SK-N-SH (cell line): ENCODE results near the gene PTPN2. TPM values are rescaled to one million over a fixed set of nuclear protein-coding genes. Genes with fewer than 3 reads are reported as not detected.

Source experiments
- CTCF ChIA-PET: fragments of 300-600, 350-600 bp; formaldehyde crosslinking; extraction: SDS; loops from one replicate; lab custom pipeline; 2021; lab: Yijun Ruan, JAX
- POLR2A ChIA-PET: fragments of 350-600 bp; sonication (Branson Sonifier 250); formaldehyde crosslinking; extraction: SDS; loops from one replicate; lab custom pipeline; 2020; ENCODE audit warnings: antibody characterized with exemption, inconsistent platforms; lab: Yijun Ruan, JAX
- DNase-seq: peaks from one replicate; pipeline ENCODE4 v3.0.0; 2012
- H2AFZ ChIP-seq: fragments of 200-600 bp; sonication (generic); 2 replicates; pipeline ENCODE4 v1.8.1; 2016; ENCODE audit warnings: antibody characterized with exemption, mild to moderate bottlenecking, low read depth
- H3F3A ChIP-seq: fragments of 200-600 bp; sonication (generic); replicated peaks from 2 replicates; pipeline ENCODE3; 2016; ENCODE audit warnings: antibody characterized with exemption, mild to moderate bottlenecking; ENCODE audit not compliant: insufficient read depth
- H3K27ac ChIP-seq, 2 experiments: fragments of 200-500 bp in 1 of 2; fragments of 200-600 bp in 1 of 2; sonication (Bioruptor generic) in 1 of 2; sonication (generic), shearing (Covaris generic) in 1 of 2; 2 replicates each; pipeline versions ENCODE4 v1.5.1 to v1.6.1; 2014 to 2016; ENCODE audit warnings: low read depth in 2 of 2, inconsistent platforms in 1 of 2, low read length in 1 of 2, mild to moderate bottlenecking in 1 of 2, mixed read lengths in 1 of 2
- H3K27me3 ChIP-seq: fragments of 200-600 bp; sonication (generic), shearing (Covaris generic); 2 replicates; pipeline ENCODE4 v1.6.1; 2016; ENCODE audit warnings: mixed run types; ENCODE audit not compliant: insufficient read depth
- H3K36me3 ChIP-seq, 2 experiments: fragments of 200-500 bp in 1 of 2; fragments of 200-600 bp in 1 of 2; sonication (Bioruptor generic) in 1 of 2; sonication (generic) in 1 of 2; replicated peaks in 1 of 2; 2 replicates each; pipeline versions ENCODE3 to v1.5.1; 2014 to 2016; ENCODE audit warnings: low read length in 1 of 2, mild to moderate bottlenecking in 1 of 2; ENCODE audit not compliant: insufficient read depth in 2 of 2, control insufficient read depth in 1 of 2
- H3K4me1 ChIP-seq, 2 experiments: fragments of 200-500 bp in 1 of 2; fragments of 200-600 bp in 1 of 2; sonication (Bioruptor generic) in 1 of 2; sonication (generic), shearing (Covaris generic) in 1 of 2; 2 replicates each; pipeline versions ENCODE4 v1.5.1 to v1.6.1; 2014 to 2016; ENCODE audit warnings: low read depth in 1 of 2, low read length in 1 of 2, mixed run types in 1 of 2; ENCODE audit not compliant: insufficient read depth in 2 of 2, control insufficient read depth in 1 of 2
- H3K4me2 ChIP-seq: fragments of 200-600 bp; sonication (generic), shearing (Covaris generic); 2 replicates; pipeline ENCODE4 v1.6.1; 2017; ENCODE audit warnings: mixed run types
- H3K4me3 ChIP-seq, 2 experiments: fragments of 200-500 bp in 1 of 2; fragments of 200-600 bp in 1 of 2; sonication (Bioruptor generic) in 1 of 2; sonication (generic), shearing (Covaris generic) in 1 of 2; 2 replicates each; pipeline versions ENCODE4 v1.5.1 to v1.8.1; 2014 to 2016; ENCODE audit warnings: low read depth in 2 of 2, inconsistent platforms in 1 of 2, low read length in 1 of 2, mild to moderate bottlenecking in 1 of 2, mixed read lengths in 1 of 2, moderate library complexity in 1 of 2
- H3K79me2 ChIP-seq: fragments of 200-600 bp; sonication (generic); 2 replicates; pipeline ENCODE4 v1.8.1; 2017; ENCODE audit warnings: mild to moderate bottlenecking; ENCODE audit not compliant: insufficient read depth
- H3K9ac ChIP-seq: fragments of 200-600 bp; sonication (generic); 2 replicates; pipeline ENCODE4 v1.6.1; 2017; ENCODE audit warnings: mixed run types
- H3K9me2 ChIP-seq: fragments of 200-600 bp; sonication (generic); 2 replicates; pipeline ENCODE4 v1.6.1; 2017; ENCODE audit warnings: mixed run types
- H3K9me3 ChIP-seq: fragments of 200-600 bp; sonication (generic); 2 replicates; pipeline ENCODE4 v1.6.1; 2017; ENCODE audit warnings: mixed run types, mild to moderate bottlenecking, moderate library complexity
- H4K20me1 ChIP-seq: fragments of 200-600 bp; sonication (generic); 2 replicates; pipeline ENCODE4 v1.6.1; 2017; ENCODE audit warnings: mild to moderate bottlenecking, mixed run types; ENCODE audit not compliant: insufficient read depth
- ELF1 ChIP-seq: IDR thresholded peaks from 2 replicates; pipeline ENCODE4 v1.4.0; 2012
- EP300 ChIP-seq, 2 experiments: IDR thresholded peaks; 2 replicates each; pipeline versions ENCODE4 v1.4.0 to v1.6.1; 2012; ENCODE audit warnings: borderline replicate concordance in 1 of 2, low read depth in 1 of 2, low read length in 1 of 2
- FOXJ3 ChIP-seq: sonication (generic); formaldehyde crosslinking; IDR thresholded peaks from 2 replicates; pipeline ENCODE4 v1.5.1; 2020; ENCODE audit warnings: mild to moderate bottlenecking, missing genetic modification reagents
- FOXM1 ChIP-seq: IDR thresholded peaks from 2 replicates; pipeline ENCODE4 v1.4.0; 2012; ENCODE audit warnings: low read depth, mild to moderate bottlenecking
- GABPA ChIP-seq: IDR thresholded peaks from 2 replicates; pipeline ENCODE4 v1.4.0; 2012; ENCODE audit warnings: low read depth, mild to moderate bottlenecking
- MXI1 ChIP-seq: IDR thresholded peaks from 2 replicates; pipeline ENCODE4 v1.6.1; 2012; ENCODE audit warnings: mild to moderate bottlenecking, low read depth, low read length, improper control_type of control experiment
- NRF1 ChIP-seq: IDR thresholded peaks from 2 replicates; pipeline ENCODE4 v1.6.1; 2012; ENCODE audit warnings: low read depth, mild to moderate bottlenecking, low read length
- POLR2AphosphoS5 ChIP-seq: IDR thresholded peaks from 2 replicates; pipeline ENCODE4 v1.6.1; 2012; ENCODE audit warnings: low read depth, low read length
- RCOR1 ChIP-seq: fragments of 150-350 bp; IDR thresholded peaks from 2 replicates; pipeline ENCODE4 v1.6.1; 2017; ENCODE audit warnings: antibody characterized with exemption, low read length
- TAF1 ChIP-seq: IDR thresholded peaks from 2 replicates; pipeline ENCODE4 v1.6.1; 2012; ENCODE audit warnings: low read depth, mild to moderate bottlenecking, low read length, moderate library complexity, borderline replicate concordance
- WGBS: methylation state at CpG from one replicate; pipeline ENCODE4 v1.1.6; 2017; ENCODE audit warnings: low lambda C conversion rate; 5-methylcytosine and 5-hydroxymethylcytosine counted together
- polyA plus RNA-seq, 3 experiments: library from polyadenylated mRNA; depleted of rRNA; stranded (reverse); fragments of >200 nt; gene quantifications; 2 replicates each; pipeline ENCODE4 v1.2.3, GENCODE V29; 2012
- TF ChIP-seq, protein P1 (sequence below): IDR thresholded peaks from 2 replicates; pipeline ENCODE4 v1.4.0; 2012; ENCODE audit warnings: low read depth, borderline replicate concordance
- TF ChIP-seq, protein P2 (sequence below): IDR thresholded peaks from 2 replicates; pipeline ENCODE4; 2012
- TF ChIP-seq, protein P3 (sequence below): IDR thresholded peaks from 2 replicates; pipeline ENCODE4 v1.6.1; 2012; ENCODE audit warnings: mild to moderate bottlenecking, low read depth, low read length, moderate library complexity
- TF ChIP-seq, protein P4 (sequence below): IDR thresholded peaks from 2 replicates; pipeline ENCODE4 v1.4.0; 2012; ENCODE audit warnings: low read depth

PTPN2 gene
- polyA plus RNA-seq, 1 of the 3 experiments (the other 2 are of a cell fraction), result 11.2 TPM

DNA sequence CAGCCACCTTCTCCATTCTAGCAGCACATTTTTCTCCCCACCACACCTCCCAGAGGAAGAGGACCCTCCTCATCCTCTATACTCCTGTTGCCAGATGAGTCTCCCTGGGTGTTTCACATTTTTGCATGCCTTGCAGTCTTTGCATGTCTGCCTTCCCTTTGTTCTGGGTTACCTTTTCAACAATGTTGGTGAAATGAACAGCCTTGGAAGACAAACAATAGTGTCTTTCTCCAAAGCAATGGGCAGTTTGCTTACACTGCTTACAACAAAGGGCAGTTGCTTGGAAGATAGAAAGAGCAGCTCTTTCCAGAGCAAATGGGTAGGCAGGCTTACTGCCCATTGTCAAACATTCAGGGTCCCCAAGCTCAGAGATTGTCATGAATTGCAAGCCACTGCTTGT lies 49.3 kb upstream of the PTPN2 start:
- POLR2A ChIA-PET, result no interaction called here

DNA sequence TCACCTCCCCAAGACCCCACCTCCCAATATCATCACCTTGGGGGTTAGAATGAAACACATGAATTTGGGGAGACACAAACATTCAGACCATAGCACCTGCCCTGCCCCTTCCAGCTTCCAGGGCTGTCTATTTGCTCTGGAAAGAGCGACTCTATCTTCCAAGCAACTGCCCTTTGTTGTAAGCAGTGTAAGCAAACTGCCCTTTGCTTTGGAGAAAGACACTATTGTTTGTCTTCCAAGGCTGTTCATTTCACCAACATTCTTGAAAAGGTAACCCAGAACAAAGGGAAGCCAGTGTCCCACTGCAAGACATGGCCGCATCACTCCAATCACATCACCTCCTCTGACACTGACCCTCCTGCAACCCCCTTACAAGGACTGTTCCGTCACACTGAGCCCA lies 46.9 kb upstream of the PTPN2 start:
- no peak overlapping the region for H3K9ac ChIP-seq
- whole genome bisulfite sequencing, result 60% methylated on average over 3 of the region's 3 CpGs
- no peaks in the 10 kb centered on the region for H3K9me2 ChIP-seq
- peaks cover 3% of the 10 kb centered on the region for H3F3A ChIP-seq
- no peak overlapping the region for H3K4me2 ChIP-seq
- no peaks in the 10 kb centered on the region for H3K36me3 ChIP-seq
- CTCF ChIA-PET, result interaction anchor here (1.0 to 1.9 kb wide), 2 partner anchors 13 to 204 kb away, joined by 3 to 9 read pairs; no protein-coding TSS in a partner anchor
- peaks cover 0 to 2% of the 10 kb centered on the region in 2 experiments; a peak in 1 of 4 replicates for H3K4me1 ChIP-seq
- H3K27me3 ChIP-seq, result no peaks in the 10 kb centered on the region
- no peaks in the 10 kb centered on the region for H4K20me1 ChIP-seq
- no peaks in the 10 kb centered on the region for H3K9me3 ChIP-seq
- H2AFZ ChIP-seq, result no peak overlapping the region
- POLR2A ChIA-PET, result no interaction called here
- no peak overlapping the region for H3K27ac ChIP-seq
- H3K4me3 ChIP-seq, result no peak overlapping the region
- no peaks in the 10 kb centered on the region for H3K79me2 ChIP-seq
- TF ChIP-seq TAF1 (no peak), POLR2AphosphoS5 (no peak), NRF1 (no peak), MXI1 (no peak), GABPA (no peak), ELF1 (no peak)
- TF ChIP-seq, protein P1, sequence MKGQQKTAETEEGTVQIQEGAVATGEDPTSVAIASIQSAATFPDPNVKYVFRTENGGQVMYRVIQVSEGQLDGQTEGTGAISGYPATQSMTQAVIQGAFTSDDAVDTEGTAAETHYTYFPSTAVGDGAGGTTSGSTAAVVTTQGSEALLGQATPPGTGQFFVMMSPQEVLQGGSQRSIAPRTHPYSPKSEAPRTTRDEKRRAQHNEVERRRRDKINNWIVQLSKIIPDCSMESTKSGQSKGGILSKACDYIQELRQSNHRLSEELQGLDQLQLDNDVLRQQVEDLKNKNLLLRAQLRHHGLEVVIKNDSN, result no peak
- TF ChIP-seq, protein P2, sequence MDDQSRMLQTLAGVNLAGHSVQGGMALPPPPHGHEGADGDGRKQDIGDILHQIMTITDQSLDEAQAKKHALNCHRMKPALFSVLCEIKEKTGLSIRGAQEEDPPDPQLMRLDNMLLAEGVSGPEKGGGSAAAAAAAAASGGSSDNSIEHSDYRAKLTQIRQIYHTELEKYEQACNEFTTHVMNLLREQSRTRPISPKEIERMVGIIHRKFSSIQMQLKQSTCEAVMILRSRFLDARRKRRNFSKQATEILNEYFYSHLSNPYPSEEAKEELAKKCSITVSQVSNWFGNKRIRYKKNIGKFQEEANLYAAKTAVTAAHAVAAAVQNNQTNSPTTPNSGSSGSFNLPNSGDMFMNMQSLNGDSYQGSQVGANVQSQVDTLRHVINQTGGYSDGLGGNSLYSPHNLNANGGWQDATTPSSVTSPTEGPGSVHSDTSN, result no peak
- DNase-seq, result no peak

More for the DNA sequence above, 49.3 kb upstream of the PTPN2 start:
- no peak for DNase-seq
- no peaks in the 10 kb centered on the region for H3K9me2 ChIP-seq
- no peak overlapping the region for H3K4me2 ChIP-seq
- CTCF ChIA-PET, result interaction anchor here (0.7 to 4.3 kb wide), 23 partner anchors 11 to 214 kb away, joined by 3 to 175 read pairs (median 10); no protein-coding TSS in a partner anchor
- H3K4me1 ChIP-seq, result peaks cover 0 to under 1% of the 10 kb centered on the region in 2 experiments; a peak in 1 of 4 replicates
- H3K9ac ChIP-seq, result no peak overlapping the region
- no peaks in the 10 kb centered on the region for H3K79me2 ChIP-seq
- H3K36me3 ChIP-seq, result no peaks in the 10 kb centered on the region
- TF ChIP-seq, protein P3, sequence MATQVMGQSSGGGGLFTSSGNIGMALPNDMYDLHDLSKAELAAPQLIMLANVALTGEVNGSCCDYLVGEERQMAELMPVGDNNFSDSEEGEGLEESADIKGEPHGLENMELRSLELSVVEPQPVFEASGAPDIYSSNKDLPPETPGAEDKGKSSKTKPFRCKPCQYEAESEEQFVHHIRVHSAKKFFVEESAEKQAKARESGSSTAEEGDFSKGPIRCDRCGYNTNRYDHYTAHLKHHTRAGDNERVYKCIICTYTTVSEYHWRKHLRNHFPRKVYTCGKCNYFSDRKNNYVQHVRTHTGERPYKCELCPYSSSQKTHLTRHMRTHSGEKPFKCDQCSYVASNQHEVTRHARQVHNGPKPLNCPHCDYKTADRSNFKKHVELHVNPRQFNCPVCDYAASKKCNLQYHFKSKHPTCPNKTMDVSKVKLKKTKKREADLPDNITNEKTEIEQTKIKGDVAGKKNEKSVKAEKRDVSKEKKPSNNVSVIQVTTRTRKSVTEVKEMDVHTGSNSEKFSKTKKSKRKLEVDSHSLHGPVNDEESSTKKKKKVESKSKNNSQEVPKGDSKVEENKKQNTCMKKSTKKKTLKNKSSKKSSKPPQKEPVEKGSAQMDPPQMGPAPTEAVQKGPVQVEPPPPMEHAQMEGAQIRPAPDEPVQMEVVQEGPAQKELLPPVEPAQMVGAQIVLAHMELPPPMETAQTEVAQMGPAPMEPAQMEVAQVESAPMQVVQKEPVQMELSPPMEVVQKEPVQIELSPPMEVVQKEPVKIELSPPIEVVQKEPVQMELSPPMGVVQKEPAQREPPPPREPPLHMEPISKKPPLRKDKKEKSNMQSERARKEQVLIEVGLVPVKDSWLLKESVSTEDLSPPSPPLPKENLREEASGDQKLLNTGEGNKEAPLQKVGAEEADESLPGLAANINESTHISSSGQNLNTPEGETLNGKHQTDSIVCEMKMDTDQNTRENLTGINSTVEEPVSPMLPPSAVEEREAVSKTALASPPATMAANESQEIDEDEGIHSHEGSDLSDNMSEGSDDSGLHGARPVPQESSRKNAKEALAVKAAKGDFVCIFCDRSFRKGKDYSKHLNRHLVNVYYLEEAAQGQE, result no peak
- TF ChIP-seq POLR2AphosphoS5 (no peak), FOXJ3 (no peak), RCOR1 (no peak), EP300 (IDR thresholded peaks at IDR 0.05; ENCODE audit: borderline replicate concordance in 1 of 2, low read depth in 1 of 2, low read length in 1 of 2) (no peak), ELF1 (no peak), FOXM1 (no peak)
- TF ChIP-seq, protein P4, sequence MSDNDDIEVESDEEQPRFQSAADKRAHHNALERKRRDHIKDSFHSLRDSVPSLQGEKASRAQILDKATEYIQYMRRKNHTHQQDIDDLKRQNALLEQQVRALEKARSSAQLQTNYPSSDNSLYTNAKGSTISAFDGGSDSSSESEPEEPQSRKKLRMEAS, result no peak
- TF ChIP-seq, protein P1, result no peak
- H3K4me3 ChIP-seq, result no peak overlapping the region
- H3K27me3 ChIP-seq, result no peaks in the 10 kb centered on the region
- no peaks in the 10 kb centered on the region for H3K9me3 ChIP-seq
- no peaks in the 10 kb centered on the region for H4K20me1 ChIP-seq
- H3K27ac ChIP-seq, result no peak overlapping the region
- no peak overlapping the region for H2AFZ ChIP-seq
- peaks cover 3% of the 10 kb centered on the region for H3F3A ChIP-seq
